Stimulated activated CD4-positive, alpha-beta T cell treated with anti-CD3 and anti-CD28 coated beads, Interleukin-4, amount 100 ng/mL, for 4 hours (primary cell): ENCODE data around the gene KCTD18.

Source experiments
- DNase-seq, 2 experiments: peaks; one replicate each; pipeline ENCODE4 v3.0.0-alpha.2; 2020

KCTD18 gene

DNA sequence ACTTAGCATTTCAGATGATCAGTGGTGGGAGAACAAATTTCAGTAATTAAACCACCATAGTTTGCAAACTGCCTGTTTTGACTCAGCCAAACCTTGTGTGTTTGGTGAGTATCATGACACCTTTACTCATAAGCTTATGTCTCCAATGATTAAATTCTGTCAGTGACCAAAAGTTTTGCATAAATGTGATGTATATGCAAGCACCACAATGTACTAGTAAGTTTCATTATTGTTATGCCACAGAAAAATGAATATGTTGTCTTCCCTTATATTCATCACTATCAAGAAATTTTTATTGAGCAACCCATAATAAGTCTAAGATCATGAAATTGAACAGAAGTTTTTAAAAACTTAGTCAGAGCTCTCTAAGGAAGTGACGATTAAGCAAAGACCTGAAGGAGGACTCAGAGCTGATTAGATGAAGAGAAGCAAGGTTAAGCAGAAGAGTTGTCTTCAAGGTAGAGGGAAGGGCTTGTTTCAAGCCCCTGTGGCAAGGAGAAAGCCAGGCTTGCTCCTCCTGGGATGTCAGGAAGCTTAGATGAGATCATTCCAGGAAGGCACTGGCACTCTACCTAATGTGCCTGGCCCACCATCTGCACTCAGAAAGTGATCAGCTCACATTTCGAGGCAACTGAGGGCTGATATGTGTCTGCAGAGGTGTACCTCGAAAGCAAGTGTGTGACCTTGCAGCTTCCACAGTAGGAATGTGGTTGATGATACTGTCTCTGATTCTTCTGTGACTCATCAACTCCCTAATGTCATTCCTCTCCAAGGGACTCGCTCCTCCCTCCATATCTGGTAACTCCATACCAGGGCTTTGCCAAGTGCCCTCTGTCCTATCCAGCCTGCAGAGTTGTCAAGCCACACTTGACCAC, 54.7 kb downstream of the KCTD18 start:
- no peak for DNase-seq

DNA sequence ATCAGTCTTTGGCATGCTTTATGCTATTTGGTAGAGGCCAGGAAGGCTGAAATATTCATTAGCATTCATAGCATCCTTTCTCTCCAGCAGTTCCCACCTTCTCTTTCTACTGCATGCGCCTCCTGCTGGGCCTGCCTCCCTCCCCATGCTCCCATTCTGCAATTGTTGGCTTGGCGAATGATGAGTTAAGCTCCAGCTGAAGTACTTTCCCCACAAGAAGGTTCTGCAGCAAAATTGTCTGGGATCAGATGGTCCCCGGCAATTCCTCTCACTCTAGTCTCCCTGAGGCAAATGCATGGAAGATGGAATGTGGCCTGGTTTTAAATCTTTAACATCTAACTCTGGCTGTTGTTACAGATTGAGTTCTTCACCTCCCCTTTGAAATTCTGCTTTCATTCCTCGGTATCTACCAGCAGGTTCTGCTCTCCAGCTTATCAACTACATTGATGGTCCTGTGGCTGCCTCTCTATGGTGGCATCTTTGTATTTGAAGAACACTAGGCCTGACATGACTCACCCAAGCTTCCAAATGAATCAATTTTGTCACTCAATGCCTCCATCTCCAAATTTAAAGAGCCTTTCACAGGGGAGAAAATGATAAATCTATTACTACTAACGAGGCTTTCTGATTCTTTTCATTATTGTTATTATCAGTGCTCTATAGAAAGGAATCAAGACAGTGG, 55.9 kb downstream of the KCTD18 start:
- no peak for DNase-seq

DNA sequence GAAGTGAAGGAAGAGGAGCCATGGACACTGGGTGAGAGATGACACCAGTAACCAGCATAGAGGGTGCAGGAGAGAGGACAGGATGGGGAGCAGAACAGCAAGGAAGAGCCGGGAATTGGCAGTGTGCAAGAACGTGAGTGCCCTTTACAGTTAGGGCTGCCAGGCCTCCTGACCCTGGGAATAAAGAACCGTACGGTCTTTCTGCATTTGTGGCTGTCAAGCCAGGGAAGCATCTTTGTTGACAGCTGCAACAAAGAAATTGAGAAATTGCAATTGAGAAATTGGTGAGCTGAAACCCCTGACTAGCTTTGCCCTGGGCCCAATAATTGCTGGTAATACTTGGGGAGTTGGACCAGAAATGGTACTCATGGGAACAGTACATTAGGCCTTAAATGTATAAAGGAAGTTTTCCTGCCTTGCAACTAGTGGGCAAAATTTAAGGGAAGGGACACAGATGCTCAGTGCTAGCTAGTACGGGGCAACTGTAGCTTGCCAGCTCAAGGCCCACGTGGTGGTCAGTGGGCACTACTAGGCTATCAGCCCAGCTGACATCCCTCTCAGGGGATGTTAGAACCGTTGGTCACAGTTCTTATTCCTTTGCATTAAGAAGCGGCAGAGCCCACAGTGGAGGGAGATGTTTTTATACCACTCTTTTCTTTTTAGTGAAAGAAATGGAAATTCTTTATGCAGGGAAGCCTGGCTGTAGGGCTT, 56.6 kb downstream of the KCTD18 start:
- DNase-seq = no peak

DNA sequence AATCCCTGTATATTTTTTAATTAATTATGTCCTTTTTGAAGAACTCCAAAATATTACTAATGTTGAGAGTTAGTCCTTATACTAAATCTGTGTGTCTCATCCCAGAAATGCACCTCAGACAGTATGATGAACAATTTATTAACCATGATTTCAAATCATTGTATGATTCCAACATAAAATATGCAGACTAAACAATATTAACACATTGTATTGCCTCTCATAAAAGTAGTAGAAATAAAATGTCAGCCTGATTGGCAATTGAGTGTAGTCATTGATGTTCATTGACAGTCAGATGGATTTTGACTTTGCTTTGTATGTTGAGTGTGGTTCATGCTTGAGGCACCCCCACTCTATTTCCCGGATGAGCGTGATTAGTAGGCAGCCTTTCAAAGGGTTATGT, 57.5 kb downstream of the KCTD18 start:
- DNase-seq = no peak

DNA sequence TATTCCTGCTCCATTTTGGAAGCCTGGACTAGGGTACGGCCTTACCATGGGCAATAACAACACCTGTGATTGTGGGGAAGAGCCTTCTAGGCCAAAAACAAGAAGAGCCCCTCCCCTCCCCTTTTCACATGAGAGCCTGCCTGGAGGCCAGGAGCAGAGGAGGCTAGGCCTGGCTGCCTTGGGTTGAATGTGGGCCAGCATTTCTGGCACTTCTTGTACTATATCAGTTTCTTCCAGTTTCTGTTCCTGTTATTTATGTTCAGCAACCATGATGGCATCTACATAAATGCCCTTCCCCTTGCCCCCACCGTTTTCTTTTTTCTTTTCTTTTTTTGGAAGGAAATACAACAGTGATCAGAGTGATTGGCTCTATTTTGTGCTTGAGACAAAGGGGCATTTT, 58.4 kb downstream of the KCTD18 start:
- DNase-seq = no peak

DNA sequence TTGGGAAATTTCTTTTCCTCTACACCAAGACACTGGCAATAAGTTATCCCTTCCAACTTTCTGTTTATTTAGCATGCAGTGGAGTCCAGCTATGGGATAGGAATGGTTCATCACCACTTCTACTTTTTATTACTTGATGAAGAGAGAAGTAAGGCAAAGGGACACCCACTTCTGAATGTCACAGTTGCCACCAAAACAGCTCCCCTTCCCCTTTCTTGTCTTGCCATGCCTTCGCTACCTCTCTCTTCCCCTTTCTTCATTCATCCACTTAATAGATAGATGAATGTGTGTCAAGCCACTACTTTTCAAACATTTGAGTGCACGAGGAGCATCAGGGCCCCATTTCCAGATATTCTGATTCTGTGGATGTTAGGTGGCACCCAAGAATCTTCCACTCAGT, 59.6 kb downstream of the KCTD18 start:
- DNase-seq = no peak

DNA sequence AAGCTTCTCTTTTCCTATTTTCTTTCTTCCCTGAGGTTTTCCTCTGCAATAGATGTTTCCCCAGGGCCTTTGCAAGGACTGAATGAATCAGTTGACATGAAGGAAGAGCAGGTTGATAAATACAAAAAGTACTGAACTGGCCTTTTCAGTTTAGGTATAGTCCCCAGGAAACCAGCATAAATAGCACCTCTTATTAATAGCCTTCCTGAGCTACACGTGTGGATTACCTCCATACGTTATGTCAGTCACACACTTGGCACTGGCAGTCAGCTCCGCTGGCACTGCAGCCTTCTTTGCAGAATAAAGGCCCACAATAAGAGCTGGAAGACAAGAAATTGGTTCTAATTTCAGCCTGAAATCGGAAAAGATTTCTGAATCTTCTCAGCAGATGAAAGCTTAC, 60.7 kb downstream of the KCTD18 start:
- DNase-seq = no peak

DNA sequence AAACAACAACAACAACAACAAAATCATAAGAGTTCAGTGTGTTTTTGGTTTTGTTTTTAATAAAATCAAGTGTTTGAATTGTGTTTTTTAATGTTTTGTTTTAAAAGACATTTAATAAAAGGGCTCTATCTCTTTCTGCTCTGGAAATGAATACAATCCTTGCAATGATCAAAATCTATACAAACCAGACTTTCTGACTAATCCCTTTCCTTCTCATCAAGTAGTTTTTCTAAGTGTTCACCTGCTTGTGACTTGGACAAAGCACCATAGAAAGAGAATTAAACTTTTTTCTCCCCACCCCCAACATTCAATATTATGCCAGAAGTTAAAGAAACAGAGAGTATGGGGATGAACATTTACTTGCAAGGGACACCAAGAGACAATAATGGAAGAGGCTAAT, 61.4 kb downstream of the KCTD18 start:
- DNase-seq = no peak

DNA sequence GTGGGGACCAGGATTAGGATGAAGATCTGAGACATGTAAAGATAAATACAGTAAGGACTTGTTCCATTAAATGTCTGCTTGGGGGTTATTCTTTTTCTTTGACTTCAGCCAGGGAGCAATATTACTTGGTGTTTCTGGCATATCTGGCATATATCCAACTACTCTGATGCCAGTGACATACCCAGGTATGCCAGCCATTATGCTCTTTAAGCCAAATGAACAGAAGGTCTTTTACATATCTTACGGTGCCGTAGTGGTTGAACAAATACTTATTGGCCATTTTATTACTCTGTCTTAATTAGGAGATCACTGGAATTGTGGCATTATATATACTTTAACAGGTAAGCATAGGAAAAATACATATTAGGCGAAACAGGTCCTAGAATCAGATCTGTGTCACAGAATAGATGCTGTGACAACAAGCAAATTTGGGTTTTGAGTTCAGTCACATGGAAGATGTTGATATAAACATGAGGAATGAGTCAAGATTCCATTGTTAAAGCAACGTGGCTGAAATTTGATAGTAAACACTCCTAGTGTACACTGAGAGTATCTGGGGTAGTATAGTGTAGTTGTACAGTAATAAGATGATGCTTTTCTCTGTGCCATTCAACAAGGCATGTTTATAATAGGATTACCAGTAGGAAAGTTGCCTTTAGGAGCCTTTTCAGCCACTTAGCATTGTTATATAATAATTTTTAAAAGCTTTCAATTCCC, 62.6 kb downstream of the KCTD18 start:
- DNase-seq = no peak

DNA sequence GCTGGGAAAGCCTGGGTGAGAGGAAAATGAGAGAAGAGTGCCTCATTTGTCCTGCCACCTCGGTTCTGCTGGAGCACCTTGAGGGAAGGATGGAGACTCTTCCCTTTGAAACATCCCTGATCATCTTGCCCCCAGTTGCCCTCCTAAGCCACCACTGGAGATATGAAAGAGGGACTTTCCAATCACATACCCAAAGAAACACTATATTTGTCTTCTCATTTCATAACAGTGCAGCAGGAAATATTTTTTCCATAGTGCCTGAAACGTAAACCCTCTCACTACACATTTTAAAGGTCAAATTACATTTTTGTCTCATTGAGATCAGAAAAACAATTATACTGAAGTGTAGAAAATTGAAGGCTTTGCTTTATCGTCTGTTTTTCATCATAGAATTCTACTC, 63.3 kb downstream of the KCTD18 start:
- DNase-seq = no peak

DNA sequence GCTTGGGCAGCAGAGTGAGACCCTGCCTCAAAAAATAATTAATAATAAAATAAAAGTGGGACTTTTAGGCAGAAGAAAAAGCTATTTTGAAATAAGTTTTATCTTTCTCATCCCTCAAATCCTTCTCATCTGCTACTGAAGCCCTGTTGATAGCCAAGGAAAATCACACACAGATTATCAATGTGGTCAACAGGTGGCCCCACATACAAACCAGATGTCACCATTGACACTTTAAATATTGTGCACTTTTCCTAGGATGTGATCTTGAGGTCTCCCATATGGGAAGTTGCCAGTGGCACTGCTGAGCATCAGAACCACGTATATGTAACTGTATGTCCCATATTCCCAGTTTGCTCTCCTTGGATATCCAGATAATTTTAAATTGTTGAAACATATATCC, 64.6 kb downstream of the KCTD18 start:
- DNase-seq = no peak

DNA sequence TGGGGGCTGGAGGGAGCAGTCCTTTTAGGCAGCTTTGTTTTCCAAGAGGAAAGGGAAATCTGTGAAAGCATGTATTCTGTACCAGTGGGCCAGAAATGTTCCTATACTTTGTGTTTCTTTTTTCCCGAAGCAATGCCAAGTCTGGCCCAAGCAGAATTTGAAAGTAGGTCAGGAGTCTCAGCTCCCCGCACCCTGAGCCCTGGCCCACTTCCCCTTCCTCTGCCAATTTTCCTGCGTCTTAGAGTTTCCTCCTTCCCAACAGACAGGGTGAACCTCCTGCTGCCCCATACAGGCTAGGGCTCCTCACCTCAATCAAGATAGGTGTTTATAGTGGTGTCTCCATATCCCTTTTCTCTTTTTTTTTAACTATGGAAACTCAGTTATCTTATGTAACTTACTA, 65.3 kb downstream of the KCTD18 start:
- DNase-seq = no peak

DNA sequence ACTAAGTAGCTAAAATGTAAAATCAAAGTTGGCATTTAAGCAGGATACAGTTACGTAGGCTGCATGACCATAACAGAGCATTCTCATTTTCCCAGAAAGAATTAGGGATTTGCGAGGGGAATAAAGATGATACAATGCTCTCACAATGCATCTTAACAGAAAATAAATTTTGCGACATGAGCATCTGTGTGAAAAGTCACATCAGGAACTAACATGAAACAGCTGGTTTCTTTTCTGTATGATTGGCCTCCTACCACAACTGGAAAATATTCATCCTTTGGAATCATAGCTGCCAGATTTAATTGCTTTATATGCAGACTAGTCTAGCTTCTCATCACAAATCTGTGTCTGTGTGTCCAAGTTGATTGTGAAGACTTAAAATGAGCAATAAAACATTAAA, 66.0 kb downstream of the KCTD18 start:
- DNase-seq = no peak

DNA sequence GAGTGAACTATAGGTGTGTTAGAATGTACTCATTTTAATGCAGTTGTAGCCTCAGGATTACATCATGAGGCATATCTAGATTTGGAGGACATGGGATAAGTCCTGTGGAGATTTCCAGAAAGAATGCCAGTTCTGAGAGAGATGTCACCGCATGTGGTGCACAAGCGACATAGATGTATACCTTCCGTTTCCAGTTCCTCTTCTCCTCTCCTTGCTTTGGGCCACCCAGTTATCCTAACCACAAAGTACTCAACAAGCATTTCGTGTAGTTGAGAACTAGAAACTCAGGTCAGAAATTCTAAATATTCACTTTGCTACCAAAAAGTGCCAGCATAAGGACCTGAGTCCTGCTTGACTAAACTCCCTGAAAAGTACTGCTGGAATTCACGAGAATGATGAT, 66.5 kb downstream of the KCTD18 start:
- DNase-seq = no peak

DNA sequence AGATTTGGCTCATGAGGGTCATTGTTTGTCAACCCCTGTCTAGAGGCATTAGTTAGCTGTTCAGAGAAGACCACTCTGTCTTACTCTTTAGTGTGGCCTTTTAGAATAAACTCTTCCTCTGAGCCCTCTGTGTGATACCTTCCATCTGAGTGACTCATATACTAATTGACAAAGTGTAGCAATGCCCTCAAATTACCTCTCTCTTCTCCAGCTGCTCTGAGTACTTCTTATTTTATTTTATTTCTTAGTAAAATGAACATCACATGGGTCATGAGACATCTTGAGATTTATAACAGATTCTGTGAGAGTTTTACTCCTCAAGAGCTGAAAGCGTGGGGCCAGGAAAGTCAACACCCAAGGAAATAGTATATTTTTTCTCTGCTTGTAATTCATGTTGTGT, 67.4 kb downstream of the KCTD18 start:
- DNase-seq = no peak

DNA sequence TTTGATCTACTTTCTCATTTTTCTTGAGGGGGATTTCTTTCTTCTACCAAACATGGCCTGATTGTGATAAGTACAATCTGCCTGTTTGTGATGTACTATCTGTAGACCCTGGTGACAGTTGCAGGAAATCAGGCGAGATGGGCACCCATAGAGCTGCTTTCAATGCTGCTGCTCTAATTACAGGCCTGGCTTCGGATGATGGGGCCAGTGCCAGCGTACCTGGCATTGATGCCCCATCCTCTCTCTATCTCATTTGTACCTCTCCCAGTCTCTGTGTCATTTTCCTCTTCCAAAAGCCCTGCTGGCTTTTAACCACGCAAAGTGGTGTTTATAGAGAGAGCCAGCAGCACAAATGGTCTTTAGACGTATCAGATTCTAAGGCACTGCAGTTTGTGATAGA, 69.9 kb downstream of the KCTD18 start:
- no peak for DNase-seq
